ENCODE data around the gene BCL2L2. TPM values are rescaled to one million over a fixed set of nuclear protein-coding genes. Genes with fewer than 3 reads are reported as not detected.

BCL2L2 gene
- total and polyA plus RNA-seq, 2 donors from 2014 or later: 35.6 to 43.6 TPM

- no peak overlapping the region for H3K27ac ChIP-seq (ENCODE audit: low read depth in 2 of 2, low read length in 2 of 2)
- no peak for FAIRE-seq
Observed at GRCh38 chr14:23359167-23359626, 52.6 kb downstream of the BCL2L2 start.

GRCh38 chr14:23359722-23360447, 53.3 kb downstream of the BCL2L2 start:
- Histone ChIP-seq H3K9ac (ENCODE audit: low read length in 3 of 3) (no peak overlapping the region), H3K36me3 (ENCODE audit: control insufficient read depth in 2 of 3, insufficient read depth in 3 of 3, low read length in 3 of 3) (peaks cover 0 to 2% (median 0%) of the 10 kb centered on the region in 3 donors), H3K27ac (ENCODE audit: low read depth in 2 of 2, low read length in 2 of 2) (no peak overlapping the region), H3K27me3 (ENCODE audit: control insufficient read depth, insufficient read depth, low read length) (no peaks in the 10 kb centered on the region), H3K4me1 (ENCODE audit: control insufficient read depth in 2 of 3, insufficient read depth in 2 of 3, low read depth in 1 of 3, low read length in 3 of 3) (peaks cover 0 to 5% (median 3%) of the 10 kb centered on the region in 3 donors), H3K4me3 (ENCODE audit: low read length in 3 of 3) (no peak overlapping the region), H3K9me3 (ENCODE audit: control insufficient read depth in 2 of 3, insufficient read depth in 1 of 3, low read length in 3 of 3) (no peaks in the 10 kb centered on the region)
- FAIRE-seq: no peak
- no peak for DNase-seq
- no peak for TF ChIP-seq CTCF (IDR thresholded peaks at IDR 0.05; ENCODE audit: borderline replicate concordance, extremely low read depth, insufficient read depth)
- intact Hi-C loops (cut with DNase I): no loop called here

More at GRCh38 chr14:23359167-23359626, 52.6 kb downstream of the BCL2L2 start:
- peaks cover 0 to 2% (median 0%) of the 10 kb centered on the region in 3 donors for H3K36me3 ChIP-seq (ENCODE audit: control insufficient read depth in 2 of 3, insufficient read depth in 3 of 3, low read length in 3 of 3)
- no peaks in the 10 kb centered on the region for H3K27me3 ChIP-seq (ENCODE audit: control insufficient read depth, insufficient read depth, low read length)
- H3K4me3 ChIP-seq (ENCODE audit: low read length in 3 of 3): no peak overlapping the region
- intact Hi-C loops (cut with DNase I): no loop called here
- peak in 1 of 5 donors; percentile 46 for DNase-seq
- H3K9me3 ChIP-seq (ENCODE audit: control insufficient read depth in 2 of 3, insufficient read depth in 1 of 3, low read length in 3 of 3): no peaks in the 10 kb centered on the region
- H3K4me1 ChIP-seq (ENCODE audit: control insufficient read depth in 2 of 3, insufficient read depth in 2 of 3, low read depth in 1 of 3, low read length in 3 of 3): peaks cover 0 to 3% (median 1%) of the 10 kb centered on the region in 3 donors
- no peak overlapping the region for H3K9ac ChIP-seq (ENCODE audit: low read length in 3 of 3)
- no peak for TF ChIP-seq CTCF (IDR thresholded peaks at IDR 0.05; ENCODE audit: borderline replicate concordance, extremely low read depth, insufficient read depth)

- DNase-seq: peak in 1 of 5 donors; percentile 30
- no peak overlapping the region for H3K4me3 ChIP-seq (ENCODE audit: low read length in 3 of 3)
- H3K27ac ChIP-seq (ENCODE audit: low read depth in 2 of 2, low read length in 2 of 2): no peak overlapping the region
- no peak overlapping the region for H3K9ac ChIP-seq (ENCODE audit: low read length in 3 of 3)
- no peak for FAIRE-seq
- H3K27me3 ChIP-seq (ENCODE audit: control insufficient read depth, insufficient read depth, low read length): no peaks in the 10 kb centered on the region
- no peaks in the 10 kb centered on the region for H3K9me3 ChIP-seq (ENCODE audit: control insufficient read depth in 2 of 3, insufficient read depth in 1 of 3, low read length in 3 of 3)
- no peak for TF ChIP-seq CTCF (IDR thresholded peaks at IDR 0.05; ENCODE audit: borderline replicate concordance, extremely low read depth, insufficient read depth)
- intact Hi-C loops (cut with DNase I): no loop called here
- H3K36me3 ChIP-seq (ENCODE audit: control insufficient read depth in 2 of 3, insufficient read depth in 3 of 3, low read length in 3 of 3): peaks cover 0 to 2% (median 0%) of the 10 kb centered on the region in 3 donors
- peaks cover 0 to 5% (median 3%) of the 10 kb centered on the region in 3 donors for H3K4me1 ChIP-seq (ENCODE audit: control insufficient read depth in 2 of 3, insufficient read depth in 2 of 3, low read depth in 1 of 3, low read length in 3 of 3)
Observed at GRCh38 chr14:23360496-23360895, 53.9 kb downstream of the BCL2L2 start.
